Transverse colon (tissue), 4 donors: Measurements from ENCODE around the gene CELA2B. TPM values are rescaled to one million over a fixed set of nuclear protein-coding genes. Genes with fewer than 3 reads are reported as not detected.
"Not testable (repeated sequence)": the region's sequence is repeated elsewhere in the genome, so short reads cannot be mapped to it uniquely, and the experiment has no call there.

Experiments
- DNase-seq: peaks from one replicate; pipeline ENCODE4 v3.0.0-alpha.2; 2019
- H3K27ac ChIP-seq, 4 donors: fragments of 200-600 bp; sonication (generic); 2 replicates each; pipeline ENCODE4 v1.5.1; 2016 to 2018; ENCODE audit warnings: inconsistent platforms in 4 of 4
- H3K27me3 ChIP-seq: fragments of 200-600 bp; sonication (generic); 2 replicates; pipeline ENCODE4 v1.5.1; 2017; ENCODE audit warnings: inconsistent platforms
- H3K36me3 ChIP-seq, 4 donors: fragments of 200-600 bp; sonication (generic); 2 replicates each; pipeline ENCODE4 v1.5.1; 2017 to 2019; ENCODE audit warnings: inconsistent platforms in 4 of 4
- H3K4me1 ChIP-seq, 4 donors: fragments of 200-600 bp; sonication (generic); 2 replicates each; pipeline ENCODE4 v1.5.1; 2017 to 2020; ENCODE audit warnings: inconsistent platforms in 4 of 4
- H3K4me3 ChIP-seq, 4 donors: fragments of 200-600 bp; sonication (generic); 1 replicate in 1 of 4; 2 replicates in 3 of 4; pipeline versions ENCODE4 v1.5.1 to v1.6.1; 2017 to 2019; ENCODE audit warnings: inconsistent platforms in 4 of 4
- H3K9me3 ChIP-seq, 2 donors: fragments of 200-600 bp; sonication (generic); 2 replicates each; pipeline ENCODE4 v1.5.1; 2017 to 2019; ENCODE audit warnings: inconsistent platforms in 2 of 2
- CTCF ChIP-seq, 5 experiments: fragments of 200-600 bp in 3 of 5; fragments of 450-650 bp in 2 of 5; sonication (generic) in 3 of 5; IDR thresholded peaks; 1 replicate in 2 of 5; 2 replicates in 3 of 5; pipeline ENCODE4 v1.5.1; 2016 to 2017; ENCODE audit warnings: antibody characterized with exemption in 5 of 5, inconsistent platforms in 3 of 5, mild to moderate bottlenecking in 2 of 5, moderate library complexity in 1 of 5
- EP300 ChIP-seq: sonication (generic); formaldehyde crosslinking; IDR thresholded peaks from one replicate; pipeline ENCODE4 v1.6.1; 2017; ENCODE audit warnings: antibody characterized with exemption, low read depth
- POLR2A ChIP-seq: fragments of 450-650 bp; IDR thresholded peaks from one replicate; pipeline ENCODE4 v1.6.1; 2016; ENCODE audit warnings: antibody characterized with exemption, mild to moderate bottlenecking, moderate library complexity
- POLR2AphosphoS5 ChIP-seq, 3 donors: sonication (generic); formaldehyde crosslinking; IDR thresholded peaks; one replicate each; pipeline ENCODE4 v1.6.1; 2016; ENCODE audit warnings: antibody characterized with exemption in 3 of 3
- WGBS, 2 donors: methylation state at CpG; one replicate each; pipeline ENCODE4 v1.1.5; 2018; ENCODE audit warnings: low coverage in 1 of 2; 5-methylcytosine and 5-hydroxymethylcytosine counted together
- in situ Hi-C, 4 donors: fragments of 200-750 bp; cut with MboI; loops; one replicate each; pipeline versions ENCODE4 v1.15.0 to v1.15.1; 2017; ENCODE audit warnings: low sequenced_read_pairs in 3 of 4, low pct_ligation_motif_present in 1 of 4, low pct_unique_long_range_greater_than_20kb in 1 of 4
- intact Hi-C: fragments of 100-400 bp; cut with DNase I; formaldehyde crosslinking; loops from one replicate; pipeline ENCODE4 v1.15.1; 2023; ENCODE audit warnings: low total_unique reads
- total RNA-seq, 4 donors: library from RNA; depleted of rRNA; stranded (reverse); fragments of >200 nt; gene quantifications; one replicate each; pipeline ENCODE4 v1.1.0, GENCODE V29; 2016

CELA2B gene
- total RNA-seq, 4 donors from 2014 or later = not detected

GRCh38 chr1:15519625-15520024 is 43.7 kb downstream of the CELA2B start:
- 95 to 100% methylated on average over 3 of the region's 3 CpGs for WGBS, 2 donors
- no peak for DNase-seq
- no peaks in the 10 kb centered on the region for H3K27me3 ChIP-seq
- H3K4me3 ChIP-seq = no peak overlapping the region
- H3K4me1 ChIP-seq = peaks cover 5 to 20% (median 7%) of the 10 kb centered on the region in 4 donors
- intact Hi-C loops (no loop called here), in situ Hi-C loops (no loop called here)
- peaks cover 0 to 6% (median 2%) of the 10 kb centered on the region in 4 donors for H3K36me3 ChIP-seq
- H3K9me3 ChIP-seq = no peaks in the 10 kb centered on the region
- H3K27ac ChIP-seq = no peak overlapping the region
- TF ChIP-seq CTCF (IDR thresholded peaks at IDR 0.05) = no peak
- no peak for TF ChIP-seq EP300
- TF ChIP-seq POLR2A = no peak
- no peak for TF ChIP-seq POLR2AphosphoS5 (IDR thresholded peaks at IDR 0.05)

GRCh38 chr1:15521206-15521906 is 45.5 kb downstream of the CELA2B start:
- H3K9me3 ChIP-seq, DNase-seq, in situ Hi-C loops, H3K4me3 ChIP-seq, H3K27ac ChIP-seq, intact Hi-C loops, H3K36me3 ChIP-seq, H3K27me3 ChIP-seq: not testable (repeated sequence)
- peaks cover 15 to 22% (median 18%) of the 10 kb centered on the region in 4 donors for H3K4me1 ChIP-seq
- WGBS, 2 donors = 89 to 90% methylated on average over 15 to 17 of the region's 17 CpGs

GRCh38 chr1:15522551-15522950 is 46.6 kb downstream of the CELA2B start:
- in situ Hi-C loops = no loop called here

GRCh38 chr1:15523104-15524020 is 47.5 kb downstream of the CELA2B start:
- peak overlapping the region; percentile 96 to 99 (median 98) for H3K27ac ChIP-seq
- no peaks in the 10 kb centered on the region for H3K36me3 ChIP-seq
- H3K4me1 ChIP-seq = peaks cover 22 to 34% (median 27%) of the 10 kb centered on the region in 4 donors
- H3K4me3 ChIP-seq = peak overlapping the region; percentile 61 to 88 (median 70)
- intact Hi-C loops = no loop called here
- no peak for TF ChIP-seq POLR2AphosphoS5 (IDR thresholded peaks at IDR 0.05)
- TF ChIP-seq POLR2A = no peak
- TF ChIP-seq CTCF (IDR thresholded peaks at IDR 0.05) = no peak
- no peak for TF ChIP-seq EP300
- DNase-seq = no peak
- no peaks in the 10 kb centered on the region for H3K27me3 ChIP-seq
- in situ Hi-C loops = no loop called here
- H3K9me3 ChIP-seq = no peaks in the 10 kb centered on the region
- 36 to 41% methylated on average over 10 to 18 of the region's 18 CpGs for WGBS, 2 donors

More at GRCh38 chr1:15522551-15522950, 46.6 kb downstream of the CELA2B start:
- TF ChIP-seq POLR2A (no peak), EP300 (no peak), POLR2AphosphoS5 (IDR thresholded peaks at IDR 0.05) (no peak), CTCF (IDR thresholded peaks at IDR 0.05) (no peak)
- no peak for DNase-seq
- H3K4me3 ChIP-seq = no peak overlapping the region
- H3K4me1 ChIP-seq = peaks cover 17 to 26% (median 21%) of the 10 kb centered on the region in 4 donors
- 97% methylated on average over 4 of the region's 4 CpGs; no CpG with 5 or more reads in 1 of the 2 donors for WGBS, 2 donors
- intact Hi-C loops = no loop called here
- no peaks in the 10 kb centered on the region for H3K27me3 ChIP-seq
- peaks cover 0 to under 1% (median 0%) of the 10 kb centered on the region in 4 donors for H3K36me3 ChIP-seq
- H3K9me3 ChIP-seq = no peaks in the 10 kb centered on the region
- H3K27ac ChIP-seq = no peak overlapping the region
